ENCODE measurements around the gene SOCS2. TPM values are rescaled to one million over a fixed set of nuclear protein-coding genes. Genes with fewer than 3 reads are reported as not detected.

Gene SOCS2
- total and polyA plus RNA-seq, 2 of the 8 experiments (the other 6 are each of a cell fraction or from before 2014, with no cell fraction given) = 14.5 to 18.0 TPM

- no peak overlapping the region for H2BK12ac ChIP-seq (ENCODE audit: low read depth, low read length)
- no peaks in the 10 kb centered on the region for H3K27me3 ChIP-seq (replicated peaks in 1 of 4; ENCODE audit: control insufficient read depth in 3 of 4, extremely low read depth in 1 of 4, insufficient read depth in 3 of 4, low read length in 3 of 4)
- H3K56ac ChIP-seq (replicated peaks; ENCODE audit: insufficient read length, low read depth, low read length) = no peak overlapping the region
- FAIRE-seq (no peak), DNase-seq (ENCODE audit: low read depth in 1 of 2, low spot score in 2 of 2) (peak in 1 of 2 experiments; percentile 4)
- POLR2A ChIA-PET (ENCODE audit: partially characterized antibody) = interaction anchor here (0.6 kb wide), 1 partner anchor 25 kb away, joined by 3 read pairs; no protein-coding TSS in a partner anchor
- no peak overlapping the region for H2AK5ac ChIP-seq (ENCODE audit: low read depth, low read length)
- H4K5ac ChIP-seq (ENCODE audit: insufficient read length, low read depth, low read length) = no peak overlapping the region
- 82% methylated on average over 5 of the region's 5 CpGs; no CpG with 5 or more reads in 1 of the 2 experiments for WGBS, 2 experiments (ENCODE audit: extremely low coverage in 1 of 2, insufficient coverage in 1 of 2, insufficient read length in 1 of 2, insufficient replicate concordance in 2 of 2, low coverage in 1 of 2, low lambda C conversion rate in 2 of 2, missing lambda C conversion rate in 1 of 2)
- H3K79me1 ChIP-seq (ENCODE audit: low read depth, low read length) = no peaks in the 10 kb centered on the region
- no peak overlapping the region for H3K4ac ChIP-seq (replicated peaks; ENCODE audit: insufficient read length, low read depth, low read length)
- no peak overlapping the region for H3K4me2 ChIP-seq (ENCODE audit: insufficient read depth in 1 of 2, low read depth in 2 of 2, low read length in 2 of 2)
- H4K8ac ChIP-seq (ENCODE audit: extremely low read depth, insufficient read depth, low read length) = no peak overlapping the region
- H3K4me1 ChIP-seq (replicated peaks in 1 of 4; ENCODE audit: control insufficient read depth in 3 of 4, insufficient read depth in 4 of 4, low read length in 3 of 4) = peaks cover 0 to 3% (median 0%) of the 10 kb centered on the region in 4 experiments; a peak in 1 of 7 replicates
- H3K23ac ChIP-seq (ENCODE audit: insufficient read length) = no peak overlapping the region
- no peak overlapping the region for H3K18ac ChIP-seq (ENCODE audit: extremely low read depth, low read length)
- no peak overlapping the region for H3K4me3 ChIP-seq (ENCODE audit: extremely low read depth in 1 of 4, insufficient read depth in 2 of 4, low read depth in 3 of 4, low read length in 4 of 4)
- H2BK120ac ChIP-seq (replicated peaks; ENCODE audit: low read depth, low read length) = no peak overlapping the region
- H3K27ac ChIP-seq (ENCODE audit: low read depth, low read length) = no peak overlapping the region
- no peak overlapping the region for H3K14ac ChIP-seq (ENCODE audit: insufficient read length)
- H2BK20ac ChIP-seq (ENCODE audit: low read length) = no peak overlapping the region
- no peaks in the 10 kb centered on the region; the same call in 1 of the 2 replicates for H3K23me2 ChIP-seq (ENCODE audit: low read depth, low read length)
- no peaks in the 10 kb centered on the region for H3K79me2 ChIP-seq (ENCODE audit: control insufficient read depth in 1 of 2, insufficient read depth in 2 of 2, low read length in 2 of 2)
- H3K36me3 ChIP-seq (ENCODE audit: control insufficient read depth in 2 of 4, insufficient read depth in 4 of 4, low read length in 3 of 4) = no peaks in the 10 kb centered on the region
- no peak overlapping the region for H3K9ac ChIP-seq (replicated peaks in 1 of 4; ENCODE audit: extremely low read depth in 1 of 4, low read depth in 3 of 4, low read length in 3 of 4)
- no peak overlapping the region for H2BK15ac ChIP-seq (ENCODE audit: low read length)
- H3K9me3 ChIP-seq (ENCODE audit: insufficient read depth in 2 of 2, low read depth in 1 of 2, low read length in 1 of 2) = no peaks in the 10 kb centered on the region
- H2AFZ ChIP-seq (ENCODE audit: low read length) = no peak overlapping the region
- CTCF ChIA-PET (ENCODE audit: partially characterized antibody) = interaction anchor here (0.9 to 1.3 kb wide), 3 partner anchors 9 to 569 kb away, joined by 3 to 5 read pairs (median 4); no protein-coding TSS in a partner anchor
- H4K91ac ChIP-seq (replicated peaks; ENCODE audit: insufficient read length, low read length) = no peak overlapping the region
- H2BK5ac ChIP-seq (ENCODE audit: low read depth, low read length) = no peak overlapping the region
- H4K20me1 ChIP-seq (replicated peaks in 1 of 2; ENCODE audit: control insufficient read depth in 1 of 2, insufficient read depth in 2 of 2, low read length in 2 of 2) = no peaks in the 10 kb centered on the region
- TF ChIP-seq SRF (IDR thresholded peaks at IDR 0.05; ENCODE audit: low read depth, low read length) (no peak), TAF1 (IDR thresholded peaks at IDR 0.05; ENCODE audit: low read depth, low read length) (no peak), GABPA (IDR thresholded peaks at IDR 0.05; ENCODE audit: borderline replicate concordance, insufficient read depth, low read length) (no peak), FOSL1 (IDR thresholded peaks at IDR 0.05; ENCODE audit: insufficient read depth, low read depth, low read length) (no peak), SUZ12 (IDR thresholded peaks at IDR 0.05; ENCODE audit: low read length) (no peak), SP2 (IDR thresholded peaks at IDR 0.05; ENCODE audit: low read length) (no peak), GTF2F1 (IDR thresholded peaks at IDR 0.05; ENCODE audit: borderline replicate concordance, low read depth, low read length) (no peak), EGR1 (IDR thresholded peaks at IDR 0.05; ENCODE audit: borderline replicate concordance, low read depth, low read length) (no peak), MAX (IDR thresholded peaks at IDR 0.05) (no peak), JUN (IDR thresholded peaks at IDR 0.05; ENCODE audit: low read depth, low read length) (no peak), CBX8 (IDR thresholded peaks at IDR 0.05; ENCODE audit: borderline replicate concordance, low read depth, low read length) (no peak), ZNF274 (IDR thresholded peaks at IDR 0.05; ENCODE audit: borderline replicate concordance, extremely low read depth, low read length) (no peak), TBP (IDR thresholded peaks at IDR 0.05; ENCODE audit: low read depth, low read length) (no peak), RAD21 (IDR thresholded peaks at IDR 0.05 in 1 of 2, conservative IDR thresholded peaks at IDR 0.05 in 1 of 2; ENCODE audit: low read depth in 2 of 2, low read length in 2 of 2) (no peak)
Observed at GRCh38 chr12:93533310-93533709, 39.2 kb upstream of the SOCS2 start.
